ENCODE data around the gene MVB12A. TPM values are rescaled to one million over a fixed set of nuclear protein-coding genes. Genes with fewer than 3 reads are reported as not detected.

Gene MVB12A
- total and polyA plus RNA-seq, 2 of the 4 experiments (the other 2 are of a cell fraction): 13.8 to 43.9 TPM

GRCh38 chr19:17457616-17458015, 37.8 kb downstream of the MVB12A start:
- BruUV-seq (replicated peaks): no TSS peak
- H4K20me1 ChIP-seq (ENCODE audit: insufficient read depth, low read length): peaks cover 3% of the 10 kb centered on the region
- no peak overlapping the region for H3K9ac ChIP-seq (ENCODE audit: low read depth, low read length)
- DNase-seq (no peak), ATAC-seq (ENCODE audit: low read depth) (no peak)
- dilution Hi-C loops (cut with HindIII; ENCODE audit: low sequenced_read_pairs, unreplicated experiment) (no loop called here), intact Hi-C loops (cut with micrococcal nuclease) (loop anchor here (10.0 kb wide), 2 partner anchors 307 to 397 kb away; partner anchors contain the start of gene RPL18A), in situ Hi-C loops (cut with MboI; ENCODE audit: low sequenced_read_pairs) (loop anchor here (10.0 kb wide), 1 partner anchor 397 kb away; the partner anchor contains the start of gene RPL18A)
- no peak overlapping the region for H3K14ac ChIP-seq (replicated peaks; ENCODE audit: low read depth, low read length)
- no peak overlapping the region for H2BK120ac ChIP-seq (ENCODE audit: low read depth, low read length)
- POLR2A ChIA-PET (ENCODE audit: unreplicated experiment): no interaction called here
- no peak overlapping the region for H2BK5ac ChIP-seq (ENCODE audit: low read depth, low read length, poor library complexity, severe bottlenecking)
- no peak overlapping the region for H2AK5ac ChIP-seq (ENCODE audit: low read depth, low read length)
- H3K36me3 ChIP-seq (ENCODE audit: control insufficient read depth, insufficient read depth, low read length): no peaks in the 10 kb centered on the region
- no peak overlapping the region for H3K4me2 ChIP-seq (ENCODE audit: low read depth, low read length)
- no peaks in the 10 kb centered on the region for H3K9me1 ChIP-seq (ENCODE audit: insufficient read depth, low read length)
- no peak overlapping the region for H4K5ac ChIP-seq (ENCODE audit: low read depth, low read length)
- H3K4me1 ChIP-seq (ENCODE audit: control insufficient read depth, insufficient read depth, low read length): no peaks in the 10 kb centered on the region; the same call in 1 of the 2 replicates
- H4K91ac ChIP-seq (ENCODE audit: insufficient read depth, low read depth, low read length): no peak overlapping the region
- TF ChIP-seq SMC3 (IDR thresholded peaks at IDR 0.05; ENCODE audit: low read depth, low read length) (no peak), FOS (IDR thresholded peaks at IDR 0.05; ENCODE audit: low read depth, low read length) (no peak), MXI1 (IDR thresholded peaks at IDR 0.05; ENCODE audit: borderline replicate concordance, low read depth, low read length) (no peak)
- H3K18ac ChIP-seq (ENCODE audit: low read depth, low read length): no peak overlapping the region
- no peak overlapping the region for H3K4me3 ChIP-seq (ENCODE audit: insufficient read depth, low read depth, low read length)
- H3K23ac ChIP-seq (ENCODE audit: low read depth, low read length): peak overlapping the region; percentile 78; the same call in 1 of the 2 replicates
- H2BK20ac ChIP-seq (ENCODE audit: low read depth, low read length): no peak overlapping the region
- CTCF ChIA-PET: no interaction called here
- H3K4ac ChIP-seq (ENCODE audit: low read depth, low read length): no peak overlapping the region
- no peak overlapping the region for H2BK15ac ChIP-seq (ENCODE audit: low read depth, low read length)
- peaks cover 35% of the 10 kb centered on the region for H3K27me3 ChIP-seq (ENCODE audit: control insufficient read depth, insufficient read depth, low read length)
- no CpG with 5 or more reads among the region's 6 CpGs for WGBS, 2 experiments (ENCODE audit: extremely low coverage in 2 of 2, insufficient read length in 1 of 2)
- H2AK9ac ChIP-seq (replicated peaks; ENCODE audit: low read depth, low read length, poor library complexity): no peak overlapping the region
- H3K27ac ChIP-seq (ENCODE audit: insufficient read depth, low read length): no peak overlapping the region
- no peaks in the 10 kb centered on the region for H3K9me3 ChIP-seq (ENCODE audit: control insufficient read depth, insufficient read depth, low read length)
- no peak overlapping the region for H3K56ac ChIP-seq (ENCODE audit: extremely low read depth, insufficient read depth, low read length)
- no peak overlapping the region for H4K8ac ChIP-seq (ENCODE audit: low read depth in 2 of 2, low read length in 2 of 2)
- no peaks in the 10 kb centered on the region for H3K79me1 ChIP-seq (ENCODE audit: low read depth in 1 of 2, low read length in 2 of 2)
- no peak overlapping the region for H2AFZ ChIP-seq (replicated peaks; ENCODE audit: low read length, poor library complexity)
